IMR-90 (cell line): Measurements from ENCODE around the gene ANKMY1. TPM values are rescaled to one million over a fixed set of nuclear protein-coding genes. Genes with fewer than 3 reads are reported as not detected.

Source experiments
- ATAC-seq: fragments of 200-7000 bp; cut with Tn5 transposase; 2 replicates; pipeline ENCODE4 v1.9.1; 2020; ENCODE audit warnings: low read depth, mild to moderate bottlenecking, moderate library complexity
- BruUV-seq: library from RNA; stranded (reverse); fragments of 400-500 nt; replicated peaks from 2 replicates; lab custom pipeline; 2021; lab: Mats Ljungman, UMichigan
- CTCF ChIA-PET: fragments of 300-600 bp; formaldehyde crosslinking; extraction: SDS; loops from one replicate; lab custom pipeline; 2021; ENCODE audit warnings: antibody characterized with exemption; lab: Yijun Ruan, JAX
- POLR2A ChIA-PET: fragments of 300-600 bp; sonication (Branson Sonifier 250); formaldehyde crosslinking; loops from one replicate; lab custom pipeline; 2022; ENCODE audit warnings: antibody characterized with exemption; ENCODE audit not compliant: unreplicated experiment; lab: Charles Lee
- DNase-seq: peaks from one replicate; pipeline ENCODE4 v3.0.0; 2013
- H2AFZ ChIP-seq: replicated peaks from 2 replicates; pipeline ENCODE3; 2013; ENCODE audit warnings: low read length, mild to moderate bottlenecking; ENCODE audit not compliant: poor library complexity
- H2AK5ac ChIP-seq: 2 replicates; pipeline ENCODE4 v1.6.1; 2013; ENCODE audit warnings: low read depth, low read length, inconsistent platforms
- H2AK9ac ChIP-seq: replicated peaks from 2 replicates; pipeline ENCODE3; 2013; ENCODE audit warnings: mild to moderate bottlenecking, low read depth, low read length, moderate library complexity; ENCODE audit not compliant: poor library complexity
- H2BK120ac ChIP-seq: 2 replicates; pipeline ENCODE4 v1.6.1; 2013; ENCODE audit warnings: low read depth, low read length, inconsistent platforms
- H2BK15ac ChIP-seq: 3 replicates; pipeline ENCODE4 v1.6.1; 2013; ENCODE audit warnings: low read depth, low read length, inconsistent platforms
- H2BK20ac ChIP-seq: 2 replicates; pipeline ENCODE4 v1.6.1; 2013; ENCODE audit warnings: low read depth, mild to moderate bottlenecking, inconsistent platforms, low read length, moderate library complexity
- H2BK5ac ChIP-seq: 2 replicates; pipeline ENCODE4 v1.6.1; 2013; ENCODE audit warnings: mild to moderate bottlenecking, low read depth, low read length, inconsistent platforms; ENCODE audit not compliant: poor library complexity, severe bottlenecking
- H3K14ac ChIP-seq: replicated peaks from 2 replicates; pipeline ENCODE4 v1.6.1; 2013; ENCODE audit warnings: low read depth, low read length, inconsistent platforms
- H3K18ac ChIP-seq: 2 replicates; pipeline ENCODE4 v1.6.1; 2013; ENCODE audit warnings: low read depth, low read length, control low read depth
- H3K23ac ChIP-seq: 2 replicates; pipeline ENCODE4 v1.6.1; 2013; ENCODE audit warnings: low read depth, low read length, inconsistent platforms
- H3K27ac ChIP-seq: 2 replicates; pipeline ENCODE4 v1.5.1; 2013; ENCODE audit warnings: mild to moderate bottlenecking, control low read depth, low read length; ENCODE audit not compliant: insufficient read depth
- H3K27me3 ChIP-seq: 2 replicates; pipeline ENCODE4 v1.6.1; 2013; ENCODE audit warnings: low read length; ENCODE audit not compliant: control insufficient read depth, insufficient read depth
- H3K36me3 ChIP-seq: 2 replicates; pipeline ENCODE4 v1.6.1; 2013; ENCODE audit warnings: low read length, mixed read lengths; ENCODE audit not compliant: control insufficient read depth, insufficient read depth
- H3K4ac ChIP-seq: 2 replicates; pipeline ENCODE4 v1.6.1; 2013; ENCODE audit warnings: low read depth, low read length, inconsistent platforms
- H3K4me1 ChIP-seq: 2 replicates; pipeline ENCODE4 v1.6.1; 2013; ENCODE audit warnings: low read length, mixed read lengths; ENCODE audit not compliant: control insufficient read depth, insufficient read depth
- H3K4me2 ChIP-seq: 2 replicates; pipeline ENCODE4 v1.6.1; 2013; ENCODE audit warnings: low read depth, mild to moderate bottlenecking, control low read depth, low read length, moderate library complexity
- H3K4me3 ChIP-seq: 2 replicates; pipeline ENCODE4 v1.5.1; 2013; ENCODE audit warnings: low read depth, mild to moderate bottlenecking, control low read depth, low read length, moderate library complexity; ENCODE audit not compliant: insufficient read depth
- H3K56ac ChIP-seq: 2 replicates; pipeline ENCODE4 v1.6.1; 2013; ENCODE audit warnings: low read length, inconsistent platforms; ENCODE audit not compliant: insufficient read depth; ENCODE audit errors: extremely low read depth
- H3K79me1 ChIP-seq, 2 experiments: 2 replicates each; pipeline ENCODE4 v1.6.1; 2013; ENCODE audit warnings: low read length in 2 of 2, inconsistent platforms in 1 of 2, low read depth in 1 of 2
- H3K9ac ChIP-seq: 2 replicates; pipeline ENCODE4 v1.6.1; 2013; ENCODE audit warnings: low read depth, low read length, control low read depth
- H3K9me1 ChIP-seq: 2 replicates; pipeline ENCODE4 v1.6.1; 2013; ENCODE audit warnings: low read length, inconsistent platforms; ENCODE audit not compliant: insufficient read depth
- H3K9me3 ChIP-seq: 2 replicates; pipeline ENCODE4 v1.6.1; 2013; ENCODE audit warnings: low read length; ENCODE audit not compliant: control insufficient read depth, insufficient read depth
- H4K20me1 ChIP-seq: 2 replicates; pipeline ENCODE4 v1.6.1; 2013; ENCODE audit warnings: low read length, inconsistent platforms; ENCODE audit not compliant: insufficient read depth
- H4K5ac ChIP-seq: 2 replicates; pipeline ENCODE4 v1.6.1; 2013; ENCODE audit warnings: mild to moderate bottlenecking, low read depth, low read length, control low read depth
- H4K8ac ChIP-seq, 2 experiments: 2 replicates each; pipeline ENCODE4 v1.6.1; 2013; ENCODE audit warnings: low read depth in 2 of 2, low read length in 2 of 2, control low read depth in 1 of 2, inconsistent platforms in 1 of 2
- H4K91ac ChIP-seq: 2 replicates; pipeline ENCODE4 v1.6.1; 2013; ENCODE audit warnings: low read depth, low read length, inconsistent platforms; ENCODE audit not compliant: insufficient read depth
- BHLHE40 ChIP-seq: fragments of 150-350 bp; IDR thresholded peaks from 2 replicates; pipeline ENCODE4 v1.6.1; 2016; ENCODE audit warnings: mild to moderate bottlenecking, low read depth, low read length
- CEBPB ChIP-seq: IDR thresholded peaks from 2 replicates; pipeline ENCODE4 v1.6.1; 2012; ENCODE audit warnings: low read depth, low read length, improper control_type of control experiment
- CHD1 ChIP-seq: IDR thresholded peaks from 2 replicates; pipeline ENCODE4 v1.6.1; 2012; ENCODE audit warnings: low read depth, low read length, improper control_type of control experiment
- FOS ChIP-seq: fragments of 150-350 bp; IDR thresholded peaks from 2 replicates; pipeline ENCODE4 v1.6.1; 2016; ENCODE audit warnings: low read depth, low read length
- MAFK ChIP-seq: IDR thresholded peaks from 2 replicates; pipeline ENCODE4 v1.6.1; 2012; ENCODE audit warnings: low read depth, low read length, improper control_type of control experiment
- MAZ ChIP-seq: IDR thresholded peaks from 2 replicates; pipeline ENCODE4 v1.6.1; 2012; ENCODE audit warnings: low read depth, mild to moderate bottlenecking, low read length, improper control_type of control experiment, moderate library complexity, borderline replicate concordance
- MXI1 ChIP-seq: IDR thresholded peaks from 2 replicates; pipeline ENCODE4 v1.6.1; 2012; ENCODE audit warnings: low read depth, mild to moderate bottlenecking, low read length, moderate library complexity, borderline replicate concordance
- NFE2L2 ChIP-seq: fragments of 150-350 bp; IDR thresholded peaks from 2 replicates; pipeline ENCODE4 v1.6.1; 2016; ENCODE audit warnings: low read depth, mild to moderate bottlenecking, low read length
- POLR2A ChIP-seq: IDR thresholded peaks from 2 replicates; pipeline ENCODE4 v1.6.1; 2012; ENCODE audit warnings: mild to moderate bottlenecking, low read depth, low read length
- RAD21 ChIP-seq: IDR thresholded peaks from 2 replicates; pipeline ENCODE4 v1.6.1; 2012; ENCODE audit warnings: low read length, improper control_type of control experiment
- RCOR1 ChIP-seq: IDR thresholded peaks from 2 replicates; pipeline ENCODE4 v1.6.1; 2012; ENCODE audit warnings: mild to moderate bottlenecking, low read length, improper control_type of control experiment; ENCODE audit not compliant: insufficient replicate concordance
- RFX5 ChIP-seq: IDR thresholded peaks from 2 replicates; pipeline ENCODE4 v1.8.0; 2012; ENCODE audit warnings: low read depth, mild to moderate bottlenecking, low read length, moderate library complexity
- SMC3 ChIP-seq: fragments of 150-350 bp; IDR thresholded peaks from 2 replicates; pipeline ENCODE4 v1.6.1; 2016; ENCODE audit warnings: low read depth, mild to moderate bottlenecking, antibody characterized with exemption, low read length, moderate library complexity
- USF2 ChIP-seq: fragments of 150-350 bp; IDR thresholded peaks from 2 replicates; pipeline ENCODE4 v1.6.1; 2017; ENCODE audit warnings: mild to moderate bottlenecking, antibody characterized with exemption, low read length, low read depth
- WGBS, 2 experiments: methylation state at CpG; one replicate each; pipeline versions ENCODE4 v1.1.5 to v1.1.7; 2013; ENCODE audit warnings: missing lambda C conversion rate in 2 of 2; ENCODE audit not compliant: insufficient read length in 1 of 2; ENCODE audit errors: extremely low coverage in 2 of 2; 5-methylcytosine and 5-hydroxymethylcytosine counted together
- dilution Hi-C: fragments of 300-500 bp; cut with HindIII; formaldehyde crosslinking; loops from one replicate; pipeline ENCODE4 v1.14.3; 2018; ENCODE audit warnings: low sequenced_read_pairs; ENCODE audit not compliant: unreplicated experiment
- in situ Hi-C: fragments of 300-500 bp; cut with MboI; formaldehyde crosslinking; loops from 3 replicates; pipeline ENCODE4 v1.14.3; 2019; ENCODE audit warnings: low sequenced_read_pairs, inconsistent platforms, mixed read lengths
- intact Hi-C: fragments of 100-400 bp; cut with micrococcal nuclease; formaldehyde crosslinking; loops from 2 replicates; pipeline ENCODE4 v1.10.0; 2022
- polyA plus RNA-seq, 3 experiments: library from polyadenylated mRNA; depleted of rRNA; stranded (reverse); fragments of >200 nt; gene quantifications; 2 replicates each; pipeline ENCODE4 v1.2.3, GENCODE V29; 2012; ENCODE audit warnings: low replicate concordance in 1 of 3
- total RNA-seq: library from RNA; depleted of rRNA; stranded (reverse); fragments of >200 nt; gene quantifications from 2 replicates; pipeline ENCODE4 v1.2.3, GENCODE V29; 2012
- TF ChIP-seq, protein P1 (sequence below): fragments of 150-350 bp; IDR thresholded peaks from 2 replicates; pipeline ENCODE4 v1.6.1; 2016; ENCODE audit warnings: low read depth, mild to moderate bottlenecking, low read length, moderate library complexity, borderline replicate concordance
- TF ChIP-seq, protein P2 (sequence below): conservative IDR thresholded peaks from 2 replicates; pipeline ENCODE4 v1.5.1; 2012; ENCODE audit warnings: mild to moderate bottlenecking, low read depth, low read length, improper control_type of control experiment

ANKMY1 gene
- total and polyA plus RNA-seq, 2 of the 4 experiments (the other 2 are of a cell fraction) = 2.9 to 5.5 TPM

DNA sequence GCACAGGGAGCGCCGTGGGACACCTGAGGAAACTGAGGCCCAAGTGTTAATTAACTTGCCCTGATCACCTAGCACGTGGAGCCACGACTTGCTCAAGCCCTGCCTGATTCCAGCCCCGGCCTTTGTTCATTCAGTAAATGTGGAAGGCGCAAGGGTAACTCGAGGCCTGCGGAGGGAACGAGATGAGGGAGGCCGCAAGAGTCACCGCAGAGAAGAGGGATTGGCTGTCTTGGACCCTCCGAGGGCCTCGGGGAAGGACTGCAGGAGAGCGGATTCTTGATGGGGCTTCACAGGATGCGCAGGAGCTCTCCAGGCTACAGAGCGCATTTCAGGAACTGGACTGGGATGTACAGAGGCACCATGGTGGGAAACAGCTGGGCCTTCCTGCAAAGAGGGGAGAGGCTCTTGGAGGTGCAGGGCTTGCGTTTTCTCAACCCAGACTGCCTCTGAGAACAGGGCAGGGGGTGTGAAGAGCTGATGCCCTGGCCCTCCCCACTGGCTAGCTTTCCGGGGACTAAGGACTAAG, 511 bp upstream of the ANKMY1 start:
- H3K4me1 ChIP-seq = peaks cover 5% of the 10 kb centered on the region
- H3K27me3 ChIP-seq = no peaks in the 10 kb centered on the region
- peaks cover 35 to 61% of the 10 kb centered on the region in 2 experiments for H3K79me1 ChIP-seq
- no peak overlapping the region for H2BK20ac ChIP-seq
- no peak overlapping the region for H3K4ac ChIP-seq
- ChIA-PET POLR2A (no interaction called here), CTCF (no interaction called here)
- H2AFZ ChIP-seq = peak overlapping the region; percentile 80
- intact Hi-C loops (no loop called here), dilution Hi-C loops (no loop called here), in situ Hi-C loops (no loop called here)
- no peak for ATAC-seq
- peaks cover 4% of the 10 kb centered on the region for H3K36me3 ChIP-seq
- no peak overlapping the region for H2BK120ac ChIP-seq
- H4K5ac ChIP-seq = no peak overlapping the region
- H2BK5ac ChIP-seq = no peak overlapping the region
- H3K4me2 ChIP-seq = peak overlapping the region; percentile 51
- H2BK15ac ChIP-seq = no peak overlapping the region
- H3K14ac ChIP-seq = no peak overlapping the region
- H4K91ac ChIP-seq = no peak overlapping the region
- peaks cover 20% of the 10 kb centered on the region for H3K9me1 ChIP-seq
- no peak overlapping the region for H3K23ac ChIP-seq
- TF ChIP-seq, protein P1, sequence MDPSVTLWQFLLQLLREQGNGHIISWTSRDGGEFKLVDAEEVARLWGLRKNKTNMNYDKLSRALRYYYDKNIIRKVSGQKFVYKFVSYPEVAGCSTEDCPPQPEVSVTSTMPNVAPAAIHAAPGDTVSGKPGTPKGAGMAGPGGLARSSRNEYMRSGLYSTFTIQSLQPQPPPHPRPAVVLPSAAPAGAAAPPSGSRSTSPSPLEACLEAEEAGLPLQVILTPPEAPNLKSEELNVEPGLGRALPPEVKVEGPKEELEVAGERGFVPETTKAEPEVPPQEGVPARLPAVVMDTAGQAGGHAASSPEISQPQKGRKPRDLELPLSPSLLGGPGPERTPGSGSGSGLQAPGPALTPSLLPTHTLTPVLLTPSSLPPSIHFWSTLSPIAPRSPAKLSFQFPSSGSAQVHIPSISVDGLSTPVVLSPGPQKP = no peak
- TF ChIP-seq CEBPB = no peak
- TF ChIP-seq RCOR1 = no peak
- no peak for TF ChIP-seq MAZ
- no peak for TF ChIP-seq MAFK
- no peak for TF ChIP-seq SMC3
- no peak for TF ChIP-seq MXI1
- no peak for TF ChIP-seq CHD1
- no peak for TF ChIP-seq NFE2L2
- TF ChIP-seq RAD21 = no peak
- TF ChIP-seq POLR2A = no peak
- TF ChIP-seq USF2 = no peak
- TF ChIP-seq FOS = no peak
- no peak for TF ChIP-seq BHLHE40
- TF ChIP-seq, protein P2, sequence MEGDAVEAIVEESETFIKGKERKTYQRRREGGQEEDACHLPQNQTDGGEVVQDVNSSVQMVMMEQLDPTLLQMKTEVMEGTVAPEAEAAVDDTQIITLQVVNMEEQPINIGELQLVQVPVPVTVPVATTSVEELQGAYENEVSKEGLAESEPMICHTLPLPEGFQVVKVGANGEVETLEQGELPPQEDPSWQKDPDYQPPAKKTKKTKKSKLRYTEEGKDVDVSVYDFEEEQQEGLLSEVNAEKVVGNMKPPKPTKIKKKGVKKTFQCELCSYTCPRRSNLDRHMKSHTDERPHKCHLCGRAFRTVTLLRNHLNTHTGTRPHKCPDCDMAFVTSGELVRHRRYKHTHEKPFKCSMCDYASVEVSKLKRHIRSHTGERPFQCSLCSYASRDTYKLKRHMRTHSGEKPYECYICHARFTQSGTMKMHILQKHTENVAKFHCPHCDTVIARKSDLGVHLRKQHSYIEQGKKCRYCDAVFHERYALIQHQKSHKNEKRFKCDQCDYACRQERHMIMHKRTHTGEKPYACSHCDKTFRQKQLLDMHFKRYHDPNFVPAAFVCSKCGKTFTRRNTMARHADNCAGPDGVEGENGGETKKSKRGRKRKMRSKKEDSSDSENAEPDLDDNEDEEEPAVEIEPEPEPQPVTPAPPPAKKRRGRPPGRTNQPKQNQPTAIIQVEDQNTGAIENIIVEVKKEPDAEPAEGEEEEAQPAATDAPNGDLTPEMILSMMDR = no peak
- no peak for TF ChIP-seq RFX5
- H2AK9ac ChIP-seq = no peak overlapping the region
- H4K20me1 ChIP-seq = peaks cover 26% of the 10 kb centered on the region
- no TSS peak for BruUV-seq
- H3K18ac ChIP-seq = no peak overlapping the region
- H4K8ac ChIP-seq = peak overlapping the region in 1 of 2 experiments; percentile 38; a peak in 1 of 4 replicates
- H3K9ac ChIP-seq = no peak overlapping the region
- peak overlapping the region; percentile 26; the same call in 1 of the 2 replicates for H3K4me3 ChIP-seq
- H2AK5ac ChIP-seq = no peak overlapping the region; the same call in 1 of the 2 replicates
- no peaks in the 10 kb centered on the region for H3K9me3 ChIP-seq
- no peak overlapping the region for H3K56ac ChIP-seq
- DNase-seq = no peak
- WGBS, 2 experiments = 66% methylated on average over 9 of the region's 18 CpGs; no CpG with 5 or more reads in 1 of the 2 experiments
- H3K27ac ChIP-seq = no peak overlapping the region
